Measurements from ENCODE around the gene TBC1D5.

The TBC1D5 gene

DNA sequence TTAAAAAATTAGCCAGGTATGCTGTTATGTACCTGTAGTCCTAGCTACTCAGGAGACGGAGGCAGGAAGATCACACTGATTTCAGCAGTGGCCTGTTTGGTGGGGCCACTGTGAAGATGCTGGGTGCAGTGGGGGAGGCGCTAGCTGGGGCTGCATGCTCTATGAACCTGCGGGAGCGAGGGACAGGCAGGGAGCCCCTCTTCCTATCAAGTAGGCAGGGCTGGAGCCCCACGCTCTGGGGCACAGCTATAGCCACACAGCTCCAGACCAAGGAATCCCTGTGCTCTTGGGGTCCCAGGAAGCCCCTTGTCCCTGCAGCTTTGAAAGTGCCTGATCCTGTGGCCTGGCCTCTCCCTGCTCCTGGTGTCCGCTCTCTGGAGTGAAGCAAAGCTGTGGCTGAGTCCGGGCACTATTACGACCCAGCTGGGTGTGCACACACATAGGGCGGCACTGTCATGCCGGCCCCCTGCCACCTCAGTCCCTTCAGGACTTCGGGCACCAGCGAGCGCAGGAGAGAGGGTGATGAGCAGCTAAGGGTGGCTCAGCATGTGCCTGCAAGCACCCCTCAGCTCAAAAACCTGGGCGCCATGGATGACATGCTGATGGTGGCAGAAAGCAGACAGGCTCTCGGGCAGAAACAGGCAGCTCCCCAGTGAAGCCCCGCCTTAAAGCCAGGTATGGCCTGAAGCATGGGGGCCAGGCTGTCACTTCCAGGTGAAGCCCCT, 262.6 kb downstream of the TBC1D5 start:
- no peak for DNase-seq (ENCODE audit: low read depth in 2 of 2)

DNA sequence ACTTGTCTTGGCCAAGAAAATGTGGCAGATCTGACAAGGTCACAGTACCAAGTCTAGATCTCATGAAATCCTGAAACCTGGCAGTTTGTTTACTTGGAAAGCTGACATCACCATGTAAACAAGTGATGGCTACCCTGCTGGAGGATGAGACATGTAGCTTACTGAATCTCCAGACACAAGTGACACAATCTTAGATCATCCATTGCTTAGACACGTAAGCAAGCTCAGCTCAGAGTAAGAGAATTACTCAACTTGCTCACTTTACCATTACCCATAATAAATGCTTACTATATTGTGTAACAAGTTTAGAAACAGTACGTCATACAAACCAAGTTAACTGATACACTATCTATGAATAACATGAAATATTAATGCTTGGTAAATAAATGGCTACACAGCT, 263.8 kb downstream of the TBC1D5 start:
- no peak for DNase-seq (ENCODE audit: low read depth in 2 of 2)

DNA sequence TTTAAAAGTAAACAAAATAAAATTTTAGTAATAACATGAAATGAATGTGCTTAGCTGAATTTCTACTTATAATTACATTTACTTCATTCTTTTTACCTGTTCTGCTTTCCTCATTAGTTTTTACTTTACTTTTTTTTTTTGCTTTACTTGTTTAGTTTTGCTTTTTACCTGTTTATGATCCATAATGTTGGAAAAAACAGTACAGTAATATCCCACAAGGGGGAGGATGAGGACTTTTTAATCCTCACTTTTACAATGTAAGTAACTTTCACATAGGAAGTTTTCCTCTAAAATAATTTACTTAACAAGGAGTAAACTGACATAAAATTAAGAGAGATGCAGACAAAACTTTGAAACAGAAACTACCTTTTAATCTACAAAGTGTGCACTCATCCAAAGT, 268.7 kb downstream of the TBC1D5 start:
- DNase-seq (ENCODE audit: low read depth in 2 of 2): no peak

DNA sequence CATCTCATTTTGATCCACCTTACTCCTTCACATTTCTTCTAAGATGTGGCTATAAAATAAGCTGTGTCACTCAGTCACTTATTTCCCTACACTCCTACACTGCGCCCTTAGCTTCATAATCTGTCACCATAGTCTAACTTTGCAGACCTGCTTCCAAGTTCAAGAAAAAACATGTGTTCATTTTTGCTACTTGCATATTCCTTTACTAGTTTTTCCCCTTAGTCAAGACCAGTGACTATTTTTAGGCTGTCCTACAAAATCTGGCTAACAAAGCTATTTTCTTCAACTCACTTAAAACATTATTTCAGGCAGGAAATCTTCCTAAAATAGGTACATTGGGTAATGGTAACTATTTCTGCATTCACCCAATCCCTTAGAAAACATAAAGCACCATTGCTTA, 272.5 kb downstream of the TBC1D5 start:
- DNase-seq (ENCODE audit: low read depth in 2 of 2): no peak

DNA sequence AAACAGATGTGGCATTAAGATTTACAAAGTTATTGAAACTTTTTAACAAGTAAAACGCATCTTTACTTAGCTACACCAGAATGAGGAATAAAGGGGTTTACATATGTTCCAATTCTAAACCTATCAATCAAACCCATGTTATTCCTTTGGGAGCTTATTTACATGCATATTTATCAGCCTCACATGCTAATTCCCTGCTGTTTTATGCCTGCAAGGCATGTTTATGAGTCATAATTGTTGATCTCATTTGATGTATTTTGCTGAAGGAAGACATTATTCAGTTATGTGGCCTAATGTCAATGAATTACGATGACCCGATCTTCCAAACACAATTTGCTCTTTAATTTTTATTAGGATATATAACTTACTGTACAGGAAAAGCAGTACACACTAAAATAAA, 272.9 kb downstream of the TBC1D5 start:
- DNase-seq (ENCODE audit: low read depth in 2 of 2): no peak

DNA sequence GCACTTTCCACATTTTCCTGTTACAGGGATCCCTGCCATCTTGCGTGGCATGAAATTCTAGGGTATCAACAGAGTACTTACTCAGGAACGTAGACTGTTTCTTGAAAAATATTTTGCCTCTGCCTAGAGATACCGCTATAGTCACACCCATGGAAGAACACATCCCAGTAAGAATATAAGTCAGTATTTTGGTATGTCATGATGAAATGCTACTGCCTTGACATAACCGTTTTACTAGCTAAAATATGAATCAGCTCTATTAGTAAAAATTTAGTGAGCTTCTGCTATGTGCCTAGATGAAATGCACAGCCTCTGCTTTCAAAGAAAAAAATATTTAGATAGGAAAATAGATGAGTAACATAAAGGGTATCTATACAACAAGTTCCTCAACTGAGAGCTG, 276.4 kb downstream of the TBC1D5 start:
- no peak for DNase-seq (ENCODE audit: low read depth in 2 of 2)

DNA sequence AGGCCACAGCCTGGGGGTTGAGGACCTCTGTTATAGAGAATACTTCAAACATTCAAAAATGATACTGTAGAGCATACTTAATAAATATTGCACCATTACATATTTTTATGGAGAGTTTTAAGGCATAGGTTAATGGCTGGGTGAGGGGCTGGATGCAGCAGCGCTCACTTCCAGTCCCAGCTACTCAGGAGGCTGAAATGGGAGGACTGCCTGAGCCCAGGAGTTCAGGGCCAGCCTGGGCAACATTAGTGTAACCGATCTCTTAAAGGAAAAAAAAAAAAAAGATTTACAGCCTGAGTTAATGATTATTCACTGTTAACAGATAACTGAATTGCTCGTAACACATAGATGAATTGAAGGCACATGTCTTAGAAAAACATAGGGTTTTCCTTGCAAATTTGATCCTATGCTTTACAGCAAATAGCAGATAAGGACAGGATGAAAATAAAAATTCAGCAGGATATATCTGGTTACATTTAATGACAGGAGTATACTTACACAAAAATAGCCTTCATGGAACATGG, 282.9 kb downstream of the TBC1D5 start:
- DNase-seq (ENCODE audit: low read depth in 2 of 2): no peak

GRCh38 chr3:17456650-17457049, 285.8 kb downstream of the TBC1D5 start:
- DNase-seq (ENCODE audit: low read depth in 2 of 2): no peak

GRCh38 chr3:17456046-17456445, 286.4 kb downstream of the TBC1D5 start:
- DNase-seq (ENCODE audit: low read depth in 2 of 2): no peak

DNA sequence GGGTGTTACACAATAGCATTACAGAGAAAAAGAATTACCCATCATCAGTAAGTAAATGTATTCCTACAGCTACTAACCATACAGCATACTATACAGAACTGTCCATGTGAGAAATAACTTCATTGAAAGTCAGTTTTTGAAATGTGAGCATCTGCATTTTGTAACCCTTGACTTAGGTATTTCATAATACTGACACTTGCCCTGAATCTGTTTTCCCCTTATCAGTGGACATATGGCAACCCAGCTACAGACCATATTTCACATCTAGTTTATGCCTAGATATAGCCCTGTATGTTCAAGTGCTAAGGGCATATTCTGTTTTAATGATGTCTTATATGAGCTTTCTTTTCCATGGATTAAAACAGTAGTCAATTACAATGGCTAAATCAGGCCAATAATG, 297.6 kb downstream of the TBC1D5 start:
- no peak for DNase-seq (ENCODE audit: low read depth in 2 of 2)

DNA sequence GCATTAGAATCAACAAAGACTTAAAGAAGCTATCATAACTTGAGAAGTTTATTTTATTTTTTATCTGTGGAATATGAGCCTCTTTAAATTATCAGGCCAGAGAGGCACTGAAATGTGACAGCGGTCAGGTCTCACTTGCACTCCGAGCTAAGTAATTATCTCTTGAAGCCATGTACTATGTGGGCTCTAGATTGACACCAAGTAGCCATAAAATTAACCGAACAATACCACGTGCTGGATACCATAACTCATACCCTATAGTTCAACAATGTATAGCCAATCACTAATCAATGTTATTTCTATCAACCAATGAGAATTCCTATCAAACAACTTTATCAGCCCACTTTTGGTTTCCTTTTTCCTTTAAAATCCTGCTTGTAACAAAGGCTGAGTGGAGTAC, 299.3 kb downstream of the TBC1D5 start:
- no peak for DNase-seq (ENCODE audit: low read depth in 2 of 2)

GRCh38 chr3:17442332-17443049, 299.9 kb downstream of the TBC1D5 start:
- no peak for DNase-seq (ENCODE audit: low read depth in 2 of 2)

- DNase-seq (ENCODE audit: low read depth in 2 of 2): no peak
These were observed 308.6 kb downstream of the TBC1D5 start for GRCh38 chr3:17433876-17434275.

DNA sequence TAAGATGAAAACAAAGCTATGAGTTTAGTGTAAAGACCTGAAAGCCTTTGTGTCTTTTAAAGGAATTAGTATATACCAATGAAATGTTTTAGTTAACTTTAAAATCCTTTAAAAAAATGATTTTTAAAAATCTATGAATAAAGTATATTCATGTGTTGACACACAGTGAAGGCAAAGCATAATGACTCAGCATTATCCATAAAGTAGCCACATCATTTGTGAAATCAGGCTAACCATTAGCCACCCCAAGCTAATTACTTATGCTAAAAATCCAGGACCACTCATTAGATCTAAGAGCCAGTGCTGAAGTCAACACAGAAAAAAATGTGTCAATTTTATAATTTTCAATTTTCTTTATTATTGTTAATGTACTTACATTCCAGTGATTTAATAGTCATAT, 310.2 kb downstream of the TBC1D5 start:
- no peak for DNase-seq (ENCODE audit: low read depth in 2 of 2)

DNA sequence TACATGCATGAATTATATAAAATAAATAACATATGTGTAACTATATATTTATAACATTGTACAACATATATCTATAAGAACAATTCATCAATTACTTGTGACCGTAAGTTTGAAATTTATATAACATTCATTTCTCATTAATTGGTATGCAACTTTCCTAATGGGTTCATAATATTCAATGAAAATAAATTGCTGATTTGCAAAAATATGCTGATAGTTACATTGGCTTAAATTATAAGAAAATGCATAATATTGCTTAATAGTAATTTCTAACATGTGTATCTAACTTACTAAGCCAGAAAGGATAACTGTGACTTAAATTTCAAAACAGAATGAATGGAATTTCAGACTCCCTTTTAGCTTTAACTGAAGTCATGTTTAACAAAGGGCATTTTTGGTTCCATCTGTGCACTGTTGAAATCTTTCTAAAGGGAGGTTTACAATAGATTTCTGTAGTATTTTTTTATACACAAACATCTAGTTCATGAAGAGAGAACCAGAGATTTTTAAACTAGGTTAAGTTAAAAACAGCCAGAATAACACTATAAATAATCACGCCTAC, 310.9 kb downstream of the TBC1D5 start:
- DNase-seq (ENCODE audit: low read depth in 2 of 2): no peak

- no peak for DNase-seq (ENCODE audit: low read depth in 2 of 2)
These were observed 311.4 kb downstream of the TBC1D5 start for GRCh38 chr3:17431004-17431403.

DNA sequence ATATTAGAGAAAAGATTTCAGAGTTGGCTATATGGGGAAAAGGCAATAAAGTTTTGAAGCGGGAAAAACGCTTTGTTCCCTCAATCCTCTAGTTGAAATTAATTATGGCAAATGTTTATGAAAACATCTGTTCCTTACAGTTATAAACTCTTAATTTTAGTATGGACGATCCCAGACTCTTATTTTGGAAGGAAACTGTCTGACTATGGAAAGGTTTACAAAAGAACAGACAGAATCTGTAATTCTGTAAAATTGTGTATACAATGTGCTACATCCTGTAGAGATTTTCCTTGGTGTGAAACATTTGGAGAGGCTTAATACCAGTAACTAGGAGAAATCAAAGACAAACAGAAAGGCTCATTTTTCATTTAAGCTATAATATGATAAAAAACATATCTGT, 311.8 kb downstream of the TBC1D5 start:
- no peak for DNase-seq (ENCODE audit: low read depth in 2 of 2)

- no peak for DNase-seq (ENCODE audit: low read depth in 2 of 2)
These were observed 318.5 kb downstream of the TBC1D5 start for GRCh38 chr3:17423786-17424536.

DNA sequence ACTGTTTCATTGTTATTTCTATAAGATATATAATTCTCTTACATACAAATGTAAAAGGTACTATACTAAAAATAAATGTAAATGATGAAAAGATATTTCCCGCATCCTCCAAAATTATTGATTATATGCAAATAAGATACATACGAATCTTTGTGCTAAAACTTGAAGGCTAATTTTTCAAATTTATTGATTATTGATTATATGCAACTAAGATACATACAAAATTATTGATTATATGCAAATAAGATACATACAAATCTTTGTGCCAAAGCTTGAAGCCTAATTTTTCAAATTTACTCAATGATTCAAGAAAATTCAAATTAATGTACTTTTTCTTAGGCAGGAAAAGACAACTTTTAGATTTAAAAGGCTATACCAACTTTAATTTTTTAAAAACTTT, 319.8 kb downstream of the TBC1D5 start:
- no peak for DNase-seq (ENCODE audit: low read depth in 2 of 2)

DNA sequence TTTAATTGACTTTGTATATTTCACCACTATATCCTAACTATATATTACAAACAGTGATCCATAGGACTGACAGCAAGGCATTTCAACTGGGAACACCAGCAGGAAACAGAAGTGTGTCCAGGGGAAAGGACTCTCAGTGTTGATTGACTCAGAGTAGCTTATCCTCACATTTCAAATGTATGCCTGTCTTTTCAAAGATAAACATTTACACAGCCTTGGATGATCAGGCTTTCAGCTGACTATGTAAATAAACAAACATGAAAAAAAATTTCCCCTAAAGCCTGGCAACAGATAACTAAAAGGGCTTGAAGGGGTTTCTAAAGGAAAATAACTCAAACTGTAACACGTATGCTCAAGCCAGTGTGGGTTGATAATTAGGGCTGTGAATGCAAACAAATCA, 321.8 kb downstream of the TBC1D5 start:
- no peak for DNase-seq (ENCODE audit: low read depth in 2 of 2)

DNA sequence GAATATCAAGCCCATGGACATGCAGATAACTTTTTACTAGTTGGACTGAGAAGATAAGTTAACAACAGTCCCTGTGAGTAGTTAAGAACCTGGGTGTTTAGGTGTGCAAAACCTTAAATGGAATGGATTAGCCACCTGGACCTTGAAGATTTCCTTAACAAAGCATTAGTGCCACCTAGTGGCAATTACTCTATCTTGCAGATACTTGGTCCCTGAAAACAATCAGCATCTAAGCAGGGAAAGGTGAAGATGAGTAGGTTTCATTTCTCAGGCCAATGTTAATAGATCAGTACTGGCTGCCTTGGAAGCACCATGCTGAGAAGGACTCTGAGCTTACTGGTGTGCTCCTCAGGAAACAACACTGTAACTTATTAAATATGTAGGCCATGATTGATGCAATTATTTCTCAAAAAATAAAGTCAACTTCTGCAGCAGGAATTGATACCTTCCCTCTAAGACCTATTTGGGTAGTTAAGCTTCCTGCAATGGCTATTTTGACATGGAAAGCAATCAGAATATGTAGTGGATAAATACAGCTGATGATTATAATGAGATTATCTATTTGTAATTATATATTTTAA, 329.4 kb downstream of the TBC1D5 start:
- no peak for DNase-seq (ENCODE audit: low read depth in 2 of 2)

Measured in stimulated activated CD8-positive, alpha-beta memory T cell treated with anti-CD3 and anti-CD28 coated beads, Interleukin-15, amount 100 ng/mL, for 4 hours (primary cell).